ACHN (cell line): ENCODE measurements around the gene RPS6KL1.

Experiments used
- DNase-seq: peaks from one replicate; pipeline ENCODE4 v3.0.0-alpha.2; 2015
- in situ Hi-C: cut with HindIII; loops from 2 replicates; pipeline ENCODE4 v1.10.0; 2017; ENCODE audit warnings: low sequenced_read_pairs, low pct_ligation_motif_present, low pct_unique_long_range_greater_than_20kb

Gene RPS6KL1

GRCh38 chr14:74902941-74903705 is 19.9 kb downstream of the RPS6KL1 start:
- no peak for DNase-seq
- in situ Hi-C loops = no loop called here

GRCh38 chr14:74898694-74899093 is 24.4 kb downstream of the RPS6KL1 start:
- DNase-seq = no peak
- in situ Hi-C loops = no loop called here

- in situ Hi-C loops = no loop called here
- no peak for DNase-seq
Observed at GRCh38 chr14:74898083-74898482, 25.0 kb downstream of the RPS6KL1 start.

GRCh38 chr14:74897642-74898041 is 25.4 kb downstream of the RPS6KL1 start:
- in situ Hi-C loops = no loop called here

GRCh38 chr14:74896400-74896799 is 26.7 kb downstream of the RPS6KL1 start:
- in situ Hi-C loops = no loop called here
- no peak for DNase-seq

More at GRCh38 chr14:74897642-74898041, 25.4 kb downstream of the RPS6KL1 start:
- no peak for DNase-seq

DNA sequence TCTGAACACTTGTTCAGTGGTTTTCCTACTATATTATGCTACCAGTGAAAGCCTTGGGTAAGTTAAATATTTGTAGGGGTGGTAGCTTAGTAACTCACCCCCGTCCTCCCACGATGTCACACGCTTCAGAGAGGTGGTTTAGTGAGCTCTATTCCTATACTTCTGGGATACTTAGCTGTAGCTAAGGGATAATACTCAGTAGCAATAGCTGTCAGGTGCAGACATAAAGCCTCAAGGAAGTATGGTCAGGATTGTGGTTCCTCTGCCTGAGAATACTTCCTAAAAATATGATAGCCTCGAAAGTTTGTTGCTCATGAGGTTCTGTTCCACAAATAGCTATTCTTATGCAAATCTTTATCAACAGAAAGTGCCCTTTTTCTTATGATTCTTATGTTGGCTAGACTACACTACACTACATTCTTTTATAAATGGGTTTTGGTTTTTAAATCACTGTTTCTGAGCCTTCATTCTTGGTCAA is 29.4 kb downstream of the RPS6KL1 start:
- in situ Hi-C loops = no loop called here
- DNase-seq = no peak

- in situ Hi-C loops = no loop called here
- DNase-seq = no peak
Observed at GRCh38 chr14:74892745-74893144, 30.3 kb downstream of the RPS6KL1 start.

DNA sequence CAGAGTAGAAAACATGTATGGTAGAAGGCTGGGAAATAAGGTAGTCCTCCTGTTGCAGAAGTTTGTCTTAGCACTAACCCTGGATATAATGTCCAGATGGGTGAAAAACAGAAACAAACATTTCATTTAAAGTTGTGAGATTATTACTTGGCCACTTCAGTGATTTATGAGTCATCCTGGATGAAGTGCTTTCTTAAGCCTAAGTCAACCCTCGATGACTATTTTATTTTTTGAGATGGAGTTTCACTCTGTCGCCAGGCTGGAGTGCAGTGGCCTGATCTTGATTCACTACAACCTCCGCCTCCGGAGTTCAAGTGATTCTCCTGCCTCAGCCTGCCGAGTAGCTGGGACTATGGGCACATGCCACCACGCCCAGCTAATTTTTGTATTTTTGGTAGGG is 31.2 kb downstream of the RPS6KL1 start:
- no peak for DNase-seq
- in situ Hi-C loops = no loop called here

DNA sequence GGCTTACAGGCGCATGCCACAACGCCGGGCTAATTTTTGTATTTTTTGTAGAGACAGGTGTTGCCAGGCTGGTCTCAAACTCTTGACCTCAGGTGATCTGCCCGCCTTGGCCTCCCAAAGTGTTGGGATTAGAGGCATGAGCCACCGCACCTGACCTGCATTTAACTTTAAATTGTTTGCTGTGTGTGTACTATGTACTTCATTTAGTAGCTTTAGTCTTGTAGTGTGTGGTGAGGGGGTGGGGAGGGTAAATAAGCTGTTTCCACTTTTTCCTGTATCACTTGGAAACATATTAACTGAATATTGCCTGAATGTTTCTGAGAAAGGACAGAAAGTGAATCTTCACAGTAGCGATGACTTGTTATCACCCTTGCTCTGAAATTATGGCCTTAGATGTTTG is 32.8 kb downstream of the RPS6KL1 start:
- in situ Hi-C loops = no loop called here
- DNase-seq = no peak

GRCh38 chr14:74888164-74889158 is 34.6 kb downstream of the RPS6KL1 start:
- DNase-seq = no peak
- in situ Hi-C loops = no loop called here

DNA sequence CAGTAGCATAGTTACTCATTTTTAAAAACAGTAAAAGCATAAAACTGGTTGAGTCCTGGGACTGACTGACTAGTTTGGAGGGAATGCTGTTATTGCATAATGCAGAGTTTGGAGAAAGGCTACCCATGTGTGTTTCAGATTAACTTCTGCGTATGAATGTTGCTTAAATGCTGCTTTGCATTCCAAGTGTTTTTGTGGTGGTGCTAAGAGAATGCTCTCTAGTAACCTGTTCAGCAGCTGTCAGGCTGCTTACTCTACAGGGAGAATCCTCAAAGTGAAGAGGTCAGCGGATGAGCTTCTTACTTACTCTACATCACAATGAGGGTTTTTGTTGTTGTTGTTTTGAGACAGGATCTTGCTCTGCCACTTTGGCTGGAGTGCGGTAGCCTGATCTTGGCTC is 37.1 kb downstream of the RPS6KL1 start:
- in situ Hi-C loops = no loop called here
- no peak for DNase-seq

DNA sequence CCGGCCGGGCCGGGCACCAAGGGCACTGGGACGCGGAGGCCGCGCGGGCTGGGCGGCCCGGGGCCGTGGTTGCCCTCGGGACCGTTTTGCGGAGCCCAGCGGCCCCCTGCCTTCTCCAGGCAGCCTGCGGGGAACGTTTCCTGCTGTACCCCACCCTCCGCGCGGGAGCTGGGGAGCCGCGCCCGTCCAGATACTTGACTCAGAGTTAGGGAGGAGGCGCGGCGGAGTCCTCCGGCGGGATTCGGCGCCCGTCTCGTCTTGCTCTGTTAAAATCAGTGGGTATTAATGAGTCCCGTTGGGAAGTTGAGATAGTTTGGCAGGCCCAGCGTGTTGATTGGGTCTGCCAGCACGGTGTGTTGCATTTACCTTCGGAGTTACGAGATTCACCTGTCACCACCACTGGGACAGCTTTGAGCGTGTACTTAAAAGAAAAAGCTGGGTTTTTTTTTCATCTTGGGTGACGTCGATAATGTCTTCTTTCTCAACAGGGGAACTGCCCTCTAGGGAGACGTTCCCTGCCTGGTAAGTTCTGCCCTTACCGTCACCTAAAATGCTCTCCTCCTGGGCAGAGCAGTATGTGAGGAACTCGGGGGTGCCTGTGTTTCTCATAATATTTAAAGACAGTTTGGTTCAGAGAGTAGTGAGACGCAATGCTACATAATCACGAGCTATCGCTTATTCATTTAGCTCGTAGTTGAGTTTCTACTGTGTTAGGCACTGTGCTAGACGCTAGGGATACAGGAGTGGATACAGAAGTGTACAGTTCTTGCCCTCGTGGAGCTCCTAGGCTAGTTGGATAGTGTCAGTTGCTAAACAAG is 40.7 kb downstream of the RPS6KL1 start:
- DNase-seq = peak; percentile 42
- in situ Hi-C loops = no loop called here

DNA sequence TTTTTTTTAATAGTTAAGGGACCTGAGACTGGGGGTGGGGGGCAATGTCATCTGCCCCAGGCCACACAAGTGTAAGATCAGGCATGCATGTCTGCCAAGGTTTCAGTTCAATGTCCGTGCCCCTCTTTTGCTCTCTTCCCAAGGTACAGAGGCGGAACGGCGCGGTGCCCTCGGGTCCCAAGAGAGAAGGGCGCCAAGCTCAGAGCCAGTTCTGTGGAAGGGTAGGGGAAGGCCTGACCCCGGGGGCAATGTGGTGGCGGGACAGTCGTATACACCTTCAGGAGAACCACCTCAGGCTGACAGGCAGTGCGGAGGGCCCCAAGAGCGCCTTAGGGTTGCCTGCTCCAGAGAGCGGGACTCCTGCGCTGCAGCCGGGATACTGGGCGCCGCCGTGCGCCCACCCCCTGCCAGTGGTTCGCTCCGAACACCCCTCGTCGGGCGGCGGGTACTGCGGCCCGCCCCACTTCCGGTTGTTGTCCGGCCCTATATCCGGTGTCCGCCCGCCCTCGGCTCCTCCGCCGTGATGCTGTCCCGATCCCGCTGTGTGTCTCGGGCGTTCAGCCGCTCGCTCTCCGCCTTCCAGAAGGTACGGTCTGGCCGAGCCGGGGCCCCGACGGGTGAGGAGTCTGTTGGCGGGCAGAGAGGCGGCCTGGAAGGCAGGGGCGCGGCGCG is 41.5 kb downstream of the RPS6KL1 start, which contains the start of gene DLST:
Gene DLST (plus strand): TSS at position 486 of the 672 bp plus-strand sequence. CDS start 38 bp downstream, at position 524.
- in situ Hi-C loops = no loop called here

DNA sequence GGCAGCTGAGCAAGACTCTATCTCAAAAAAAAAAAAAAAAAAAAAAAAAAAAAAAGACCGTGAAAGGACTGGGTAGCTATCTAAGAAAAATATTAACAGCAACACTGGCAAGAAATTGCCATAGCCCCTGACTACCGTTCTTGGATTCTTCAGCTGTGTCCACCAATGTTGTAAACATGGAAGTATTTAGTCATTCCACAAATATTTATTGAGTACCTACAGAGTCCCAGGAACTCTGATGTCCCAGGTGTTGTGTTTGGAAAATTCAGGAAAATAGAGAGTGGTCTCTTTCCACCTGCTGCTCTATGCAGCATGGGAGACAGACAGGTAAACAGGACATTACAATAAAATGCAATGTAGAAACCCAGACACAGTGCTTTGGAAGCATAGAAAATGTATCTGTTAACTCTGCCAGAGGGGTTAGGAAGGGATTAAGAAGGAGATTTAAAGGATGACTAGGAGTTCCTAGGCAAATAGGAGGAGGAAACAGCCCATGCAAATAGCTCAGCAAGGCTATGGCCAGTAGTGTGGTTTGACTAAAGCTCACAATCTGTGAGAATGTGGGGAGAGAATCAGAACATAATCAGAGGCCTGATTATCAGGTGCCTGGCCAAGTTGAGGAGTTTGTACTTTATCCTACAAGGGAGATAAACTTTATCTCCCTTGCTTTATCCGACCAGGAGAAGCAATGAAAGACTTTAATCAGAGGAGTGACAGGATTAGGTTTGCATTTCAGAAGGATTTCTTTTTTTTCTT is 43.5 kb downstream of the RPS6KL1 start:
- no peak for DNase-seq
- in situ Hi-C loops = no loop called here

More for the DNA sequence above, 41.5 kb downstream of the RPS6KL1 start, which contains the start of gene DLST:
- DNase-seq = peak; percentile 80

DNA sequence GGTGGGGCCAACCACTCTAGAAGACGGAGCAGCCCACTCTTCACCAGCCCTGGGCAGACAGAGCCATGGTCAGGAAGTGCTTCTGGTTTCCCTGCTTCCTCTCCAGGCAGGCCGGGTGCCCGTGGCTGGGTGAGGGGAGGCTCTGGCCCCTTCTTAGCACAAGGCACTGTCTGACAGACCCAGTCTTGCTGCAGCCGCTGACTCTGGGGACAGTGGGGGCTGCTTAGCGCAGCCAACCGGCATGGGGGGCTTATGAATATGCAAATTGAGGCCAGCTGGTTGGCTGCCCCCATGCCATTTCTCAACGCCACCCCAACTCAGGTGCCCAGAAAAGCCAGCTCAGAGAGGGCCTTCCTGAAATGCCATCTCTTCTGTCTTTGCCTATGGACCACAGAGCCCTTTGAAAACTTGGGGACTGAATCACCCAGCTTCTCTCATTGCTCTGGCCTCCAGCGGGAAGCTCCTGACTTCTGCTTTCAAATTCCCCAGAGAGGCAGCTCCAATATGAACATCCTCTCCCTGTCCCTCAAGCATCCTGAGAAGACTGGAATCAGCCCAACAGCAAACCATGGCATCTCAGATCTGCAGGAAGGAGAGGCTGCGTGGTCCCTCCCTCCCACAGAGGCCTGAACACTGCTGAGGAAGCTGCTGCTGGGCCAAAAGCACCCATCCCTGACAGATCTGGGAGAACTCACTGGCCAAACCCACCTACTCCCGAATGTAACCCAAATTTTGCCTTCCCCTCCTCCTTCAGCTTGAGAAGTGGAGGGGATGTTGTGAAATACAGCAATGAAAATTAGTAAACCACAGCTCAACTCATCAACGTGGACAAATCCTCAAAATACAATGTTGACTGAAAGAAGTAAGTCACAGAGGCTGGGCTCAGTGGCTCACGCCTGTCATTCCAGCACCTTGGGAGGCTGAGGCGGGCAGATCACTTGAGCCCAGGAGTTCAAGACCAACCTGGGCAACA is 46.8 kb downstream of the RPS6KL1 start, which contains the start of gene PROX2:
Gene PROX2 (minus strand): TSS at position 205 of the 973 bp plus-strand sequence. CDS start 12,311 bp downstream, outside the sequence.
- no peak for DNase-seq
- in situ Hi-C loops = no loop called here

- DNase-seq = no peak
- in situ Hi-C loops = no loop called here
Observed at GRCh38 chr14:74875204-74875603, 47.9 kb downstream of the RPS6KL1 start.
